ENCODE data around the gene ADD3. TPM values are rescaled to one million over a fixed set of nuclear protein-coding genes. Genes with fewer than 3 reads are reported as not detected.
A peak's percentile ranks its signal among the peaks of the same experiment; 100 is the strongest.

The ADD3 gene
- total and polyA plus RNA-seq, 2 donors from 2014 or later: 56.9 to 79.2 TPM

DNA sequence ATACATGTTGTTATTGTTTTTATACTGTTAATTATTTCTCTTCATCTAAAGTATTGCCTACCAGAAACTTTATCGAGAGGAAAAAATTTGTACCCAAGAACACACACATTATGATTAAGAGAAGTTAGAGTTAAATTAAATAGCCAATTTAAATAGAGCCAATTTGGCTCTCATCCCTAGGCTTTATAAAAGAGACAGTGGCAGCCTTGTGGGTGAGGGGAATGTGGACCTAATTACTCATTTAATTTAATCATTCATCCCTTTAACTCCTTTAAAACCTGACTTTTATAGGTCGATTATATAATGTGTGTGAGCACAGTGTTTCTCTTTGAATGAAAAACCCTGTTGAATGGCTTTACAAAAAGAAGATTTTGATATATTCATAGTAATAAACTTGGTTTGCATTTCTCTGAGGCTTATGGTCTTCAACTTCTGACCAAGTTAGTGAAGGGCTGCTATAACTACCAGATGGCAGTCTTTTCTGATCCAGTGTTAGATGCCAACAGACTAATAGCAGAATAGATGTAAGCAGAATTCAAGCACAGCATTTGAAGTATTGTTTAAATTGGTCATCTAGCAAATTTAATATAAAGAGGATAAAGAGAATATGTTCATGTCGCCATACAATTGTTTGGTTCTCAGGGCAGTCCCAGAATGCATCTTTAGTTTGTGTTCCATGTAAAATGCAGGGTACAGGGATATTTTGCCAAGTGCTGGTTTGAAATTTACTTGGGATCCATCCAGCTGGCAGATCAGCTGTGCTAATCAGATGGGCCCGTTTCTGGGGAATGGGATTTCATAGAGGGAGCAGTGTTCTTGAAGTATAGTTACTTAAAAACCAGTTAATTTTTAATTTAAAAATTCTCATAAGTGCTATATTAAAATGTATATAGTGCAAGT is 25.3 kb downstream of the ADD3 start:
- Histone ChIP-seq H3K27me3 (ENCODE audit: control insufficient read depth, insufficient read depth, low read length) (no peaks in the 10 kb centered on the region), H3K36me3 (ENCODE audit: control insufficient read depth in 2 of 3, insufficient read depth in 3 of 3, low read length in 3 of 3) (no peaks in the 10 kb centered on the region), H3K4me1 (ENCODE audit: control insufficient read depth in 2 of 3, insufficient read depth in 2 of 3, low read depth in 1 of 3, low read length in 3 of 3) (peaks cover 0 to 28% (median 11%) of the 10 kb centered on the region in 3 donors), H3K27ac (ENCODE audit: low read depth in 2 of 2, low read length in 2 of 2) (no peak overlapping the region), H3K9me3 (ENCODE audit: control insufficient read depth in 2 of 3, insufficient read depth in 1 of 3, low read length in 3 of 3) (no peaks in the 10 kb centered on the region), H3K9ac (ENCODE audit: low read length in 3 of 3) (peak overlapping the region in 1 of 3 donors; percentile 8), H3K4me3 (ENCODE audit: low read length in 3 of 3) (no peak overlapping the region)
- TF ChIP-seq, protein P1, sequence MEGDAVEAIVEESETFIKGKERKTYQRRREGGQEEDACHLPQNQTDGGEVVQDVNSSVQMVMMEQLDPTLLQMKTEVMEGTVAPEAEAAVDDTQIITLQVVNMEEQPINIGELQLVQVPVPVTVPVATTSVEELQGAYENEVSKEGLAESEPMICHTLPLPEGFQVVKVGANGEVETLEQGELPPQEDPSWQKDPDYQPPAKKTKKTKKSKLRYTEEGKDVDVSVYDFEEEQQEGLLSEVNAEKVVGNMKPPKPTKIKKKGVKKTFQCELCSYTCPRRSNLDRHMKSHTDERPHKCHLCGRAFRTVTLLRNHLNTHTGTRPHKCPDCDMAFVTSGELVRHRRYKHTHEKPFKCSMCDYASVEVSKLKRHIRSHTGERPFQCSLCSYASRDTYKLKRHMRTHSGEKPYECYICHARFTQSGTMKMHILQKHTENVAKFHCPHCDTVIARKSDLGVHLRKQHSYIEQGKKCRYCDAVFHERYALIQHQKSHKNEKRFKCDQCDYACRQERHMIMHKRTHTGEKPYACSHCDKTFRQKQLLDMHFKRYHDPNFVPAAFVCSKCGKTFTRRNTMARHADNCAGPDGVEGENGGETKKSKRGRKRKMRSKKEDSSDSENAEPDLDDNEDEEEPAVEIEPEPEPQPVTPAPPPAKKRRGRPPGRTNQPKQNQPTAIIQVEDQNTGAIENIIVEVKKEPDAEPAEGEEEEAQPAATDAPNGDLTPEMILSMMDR (IDR thresholded peaks at IDR 0.05; ENCODE audit: borderline replicate concordance, extremely low read depth, insufficient read depth): no peak
- intact Hi-C loops (cut with DNase I): no loop called here
- no peak for FAIRE-seq
- DNase-seq: no peak

DNA sequence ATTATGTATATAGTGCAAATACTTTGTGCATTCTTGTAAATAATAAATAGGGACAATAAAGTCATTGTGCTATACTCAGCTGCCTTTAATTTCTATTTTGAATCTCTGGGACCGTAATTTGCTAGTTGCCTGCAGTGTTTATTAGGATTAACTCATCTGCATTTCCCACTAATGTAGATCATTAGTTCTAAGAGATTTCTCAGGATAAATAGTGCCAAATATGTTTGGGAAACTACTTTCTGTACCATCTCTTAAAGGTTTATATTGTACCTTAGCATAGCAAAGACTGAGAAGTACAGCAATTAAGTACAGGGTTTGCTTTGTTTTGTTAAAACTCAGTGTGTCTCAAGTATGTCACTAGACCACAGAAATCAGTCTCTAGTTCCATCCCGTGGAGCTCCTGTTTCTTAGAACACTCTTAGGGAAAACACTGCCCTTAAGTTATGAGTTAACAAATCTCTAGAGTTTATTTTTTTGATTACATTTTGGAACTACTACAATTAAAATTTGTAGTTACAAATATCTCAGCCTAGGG is 26.0 kb downstream of the ADD3 start:
- no peak overlapping the region for H3K4me3 ChIP-seq (ENCODE audit: low read length in 3 of 3)
- DNase-seq (no peak), FAIRE-seq (no peak)
- peaks cover 0 to 28% (median 11%) of the 10 kb centered on the region in 3 donors for H3K4me1 ChIP-seq (ENCODE audit: control insufficient read depth in 2 of 3, insufficient read depth in 2 of 3, low read depth in 1 of 3, low read length in 3 of 3)
- no peaks in the 10 kb centered on the region for H3K9me3 ChIP-seq (ENCODE audit: control insufficient read depth in 2 of 3, insufficient read depth in 1 of 3, low read length in 3 of 3)
- no peaks in the 10 kb centered on the region for H3K27me3 ChIP-seq (ENCODE audit: control insufficient read depth, insufficient read depth, low read length)
- H3K36me3 ChIP-seq (ENCODE audit: control insufficient read depth in 2 of 3, insufficient read depth in 3 of 3, low read length in 3 of 3): no peaks in the 10 kb centered on the region
- H3K27ac ChIP-seq (ENCODE audit: low read depth in 2 of 2, low read length in 2 of 2): no peak overlapping the region
- H3K9ac ChIP-seq (ENCODE audit: low read length in 3 of 3): peak overlapping the region in 1 of 3 donors; percentile 25
- TF ChIP-seq, protein P1 (IDR thresholded peaks at IDR 0.05; ENCODE audit: borderline replicate concordance, extremely low read depth, insufficient read depth): no peak
- intact Hi-C loops (cut with DNase I): no loop called here

DNA sequence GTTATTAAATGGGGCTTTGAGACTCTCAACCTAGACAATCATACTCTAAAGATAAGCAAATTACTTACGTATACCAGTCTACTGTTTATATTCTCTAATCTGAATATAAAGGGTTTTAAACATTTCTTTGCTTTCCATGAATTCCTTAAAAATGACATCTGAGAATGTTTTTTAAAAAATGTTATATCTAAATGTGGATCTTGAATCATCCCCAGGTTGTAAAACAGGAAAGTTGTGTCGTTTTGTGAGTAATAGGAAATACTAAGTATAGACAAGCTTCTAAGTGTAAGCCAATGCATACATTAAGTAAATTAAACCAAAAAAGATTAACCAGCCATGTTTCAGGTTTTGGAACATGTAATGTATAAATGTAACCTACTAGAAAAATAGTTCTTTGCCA is 26.8 kb downstream of the ADD3 start:
- TF ChIP-seq, protein P1 (IDR thresholded peaks at IDR 0.05; ENCODE audit: borderline replicate concordance, extremely low read depth, insufficient read depth): no peak
- peaks cover 0 to 32% (median 11%) of the 10 kb centered on the region in 3 donors for H3K4me1 ChIP-seq (ENCODE audit: control insufficient read depth in 2 of 3, insufficient read depth in 2 of 3, low read depth in 1 of 3, low read length in 3 of 3)
- DNase-seq: no peak
- no peak overlapping the region for H3K27ac ChIP-seq (ENCODE audit: low read depth in 2 of 2, low read length in 2 of 2)
- FAIRE-seq: no peak
- H3K4me3 ChIP-seq (ENCODE audit: low read length in 3 of 3): no peak overlapping the region
- no peaks in the 10 kb centered on the region for H3K9me3 ChIP-seq (ENCODE audit: control insufficient read depth in 2 of 3, insufficient read depth in 1 of 3, low read length in 3 of 3)
- intact Hi-C loops (cut with DNase I): no loop called here
- H3K27me3 ChIP-seq (ENCODE audit: control insufficient read depth, insufficient read depth, low read length): no peaks in the 10 kb centered on the region
- no peaks in the 10 kb centered on the region for H3K36me3 ChIP-seq (ENCODE audit: control insufficient read depth in 2 of 3, insufficient read depth in 3 of 3, low read length in 3 of 3)
- no peak overlapping the region for H3K9ac ChIP-seq (ENCODE audit: low read length in 3 of 3)
